ENCODE measurements around the gene TET3. TPM values are rescaled to one million over a fixed set of nuclear protein-coding genes. Genes with fewer than 3 reads are reported as not detected.

TET3 gene
- total and polyA plus RNA-seq, 2 of the 8 experiments (the other 6 are each of a cell fraction or from before 2014, with no cell fraction given): 4.5 to 21.1 TPM

DNA sequence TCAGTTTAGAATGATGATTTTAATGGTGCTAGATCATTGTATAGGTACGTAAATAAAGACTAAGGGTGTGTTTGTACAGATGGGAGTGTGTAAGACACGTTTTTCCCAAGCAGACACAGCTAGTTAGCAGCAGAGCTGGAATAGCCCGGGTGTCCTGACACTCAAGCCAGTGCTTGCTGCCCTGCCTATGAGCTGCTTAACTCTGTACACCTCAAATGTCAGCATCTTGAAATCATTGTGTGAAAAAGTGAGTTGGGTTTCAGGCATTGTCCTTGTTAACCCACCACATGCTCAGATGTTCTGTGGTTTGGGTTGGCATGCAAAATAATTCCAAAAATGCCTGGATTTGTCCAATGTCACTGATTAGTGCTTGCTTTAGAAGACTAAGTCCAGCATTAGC is 13.0 kb upstream of the TET3 start (continued):
- TF ChIP-seq, protein P1, sequence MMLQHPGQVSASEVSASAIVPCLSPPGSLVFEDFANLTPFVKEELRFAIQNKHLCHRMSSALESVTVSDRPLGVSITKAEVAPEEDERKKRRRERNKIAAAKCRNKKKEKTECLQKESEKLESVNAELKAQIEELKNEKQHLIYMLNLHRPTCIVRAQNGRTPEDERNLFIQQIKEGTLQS (IDR thresholded peaks at IDR 0.05; ENCODE audit: insufficient read depth, low read depth, low read length): no peak
- TF ChIP-seq JUN (IDR thresholded peaks at IDR 0.05; ENCODE audit: low read depth, low read length): no peak
- TF ChIP-seq ASH2L (IDR thresholded peaks at IDR 0.05; ENCODE audit: low read length): no peak
- no peak for TF ChIP-seq MAFK (IDR thresholded peaks at IDR 0.05; ENCODE audit: low read depth, low read length)
- no peak for TF ChIP-seq SP4 (IDR thresholded peaks at IDR 0.05; ENCODE audit: low read length)
- TF ChIP-seq ZNF274 (IDR thresholded peaks at IDR 0.05; ENCODE audit: borderline replicate concordance, extremely low read depth, low read length): no peak

All from H1 (cell line).